OCI-LY1 (cell line): Measurements from ENCODE around the gene S100A7.

ENCODE experiments used
- H2AFZ ChIP-seq: fragments of 200-600 bp; sonication (generic), shearing (Covaris generic); 2 replicates; pipeline ENCODE4 v1.6.0; 2014; ENCODE audit warnings: antibody characterized with exemption, mild to moderate bottlenecking, low read length
- H3F3A ChIP-seq: fragments of 200-600 bp; sonication (generic), shearing (Covaris generic); 2 replicates; pipeline ENCODE4 v1.6.0; 2014; ENCODE audit warnings: mild to moderate bottlenecking, antibody characterized with exemption, low read length, moderate library complexity; ENCODE audit not compliant: insufficient read depth
- H3K27ac ChIP-seq: fragments of 200-600 bp; sonication (generic); 2 replicates; pipeline ENCODE4 v1.5.1; 2014; ENCODE audit warnings: low read length, mixed run types, mild to moderate bottlenecking, low read depth; ENCODE audit not compliant: poor library complexity, severe bottlenecking
- H3K27me3 ChIP-seq: fragments of 200-600 bp; sonication (generic); 2 replicates; pipeline ENCODE4 v1.6.0; 2014; ENCODE audit warnings: antibody characterized with exemption, mild to moderate bottlenecking, low read length, moderate library complexity; ENCODE audit not compliant: insufficient read depth
- H3K36me3 ChIP-seq: fragments of 200-600 bp; sonication (generic); 2 replicates; pipeline ENCODE4 v1.6.1; 2014; ENCODE audit warnings: mild to moderate bottlenecking, antibody characterized with exemption, low read length, moderate library complexity, mixed read lengths; ENCODE audit not compliant: insufficient read depth
- H3K4me1 ChIP-seq: fragments of 200-600 bp; sonication (generic); 2 replicates; pipeline ENCODE4 v1.5.1; 2014; ENCODE audit warnings: mild to moderate bottlenecking, low read length, moderate library complexity; ENCODE audit not compliant: insufficient read depth, severe bottlenecking
- H3K4me2 ChIP-seq: fragments of 200-600 bp; sonication (generic), shearing (Covaris generic); 2 replicates; pipeline ENCODE4 v1.6.1; 2014; ENCODE audit warnings: low read length
- H3K4me3 ChIP-seq: fragments of 200-600 bp; sonication (generic); 2 replicates; pipeline ENCODE4 v1.5.1; 2014; ENCODE audit warnings: low read length, low read depth, mild to moderate bottlenecking, mixed read lengths; ENCODE audit not compliant: poor library complexity, severe bottlenecking
- H3K79me2 ChIP-seq: fragments of 200-600 bp; shearing (Covaris generic); 2 replicates; pipeline ENCODE4 v1.6.1; 2016; ENCODE audit warnings: mixed run types, low read length, mixed read lengths; ENCODE audit not compliant: insufficient read depth
- H3K9ac ChIP-seq: fragments of 200-600 bp; sonication (generic), shearing (Covaris generic); 2 replicates; pipeline ENCODE4 v1.6.1; 2014; ENCODE audit warnings: mild to moderate bottlenecking, low read length, mixed read lengths
- H3K9me2 ChIP-seq: fragments of 200-600 bp; sonication (generic), shearing (Covaris generic); 2 replicates; pipeline ENCODE4 v1.6.1; 2014; ENCODE audit warnings: low read depth, mild to moderate bottlenecking, low read length, mixed read lengths
- H3K9me3 ChIP-seq: fragments of 200-600 bp; shearing (Covaris generic); 2 replicates; pipeline ENCODE4 v1.6.1; 2014; ENCODE audit warnings: low read length, mixed read lengths
- H4K20me1 ChIP-seq: fragments of 200-600 bp; sonication (generic), shearing (Covaris generic); 2 replicates; pipeline ENCODE4 v1.6.0; 2016; ENCODE audit warnings: mild to moderate bottlenecking, low read length; ENCODE audit not compliant: insufficient read depth
- CTCF ChIP-seq: fragments of 200-600 bp; sonication (generic), shearing (Covaris generic); IDR thresholded peaks from 2 replicates; pipeline ENCODE4 v1.5.1; 2017; ENCODE audit warnings: mild to moderate bottlenecking, antibody characterized with exemption, low read length, moderate library complexity, mixed read lengths
- EZH2 ChIP-seq: fragments of 200-600 bp; sonication (generic), shearing (Covaris generic); IDR thresholded peaks from 2 replicates; pipeline ENCODE4 v1.8.0; 2017; ENCODE audit warnings: borderline replicate concordance, mixed run types, mild to moderate bottlenecking, antibody characterized with exemption, low read length, moderate library complexity, mixed read lengths

The S100A7 gene

GRCh38 chr1:153483776-153484175 is 23.3 kb upstream of the S100A7 start:
- no peaks in the 10 kb centered on the region for H4K20me1 ChIP-seq
- no peaks in the 10 kb centered on the region for H3K36me3 ChIP-seq
- TF ChIP-seq EZH2 (no peak), CTCF (no peak)
- H3K4me1 ChIP-seq, result no peaks in the 10 kb centered on the region
- H3K27ac ChIP-seq, result no peak overlapping the region
- no peak overlapping the region for H3K4me3 ChIP-seq
- no peak overlapping the region for H2AFZ ChIP-seq
- no peaks in the 10 kb centered on the region for H3K79me2 ChIP-seq
- H3K4me2 ChIP-seq, result no peak overlapping the region
- H3F3A ChIP-seq, result no peaks in the 10 kb centered on the region
- H3K9me2 ChIP-seq, result no peaks in the 10 kb centered on the region
- H3K27me3 ChIP-seq, result no peaks in the 10 kb centered on the region
- no peaks in the 10 kb centered on the region for H3K9me3 ChIP-seq
- no peak overlapping the region for H3K9ac ChIP-seq

- Histone ChIP-seq H3K9ac (no peak overlapping the region), H4K20me1 (no peaks in the 10 kb centered on the region), H3K79me2 (no peaks in the 10 kb centered on the region), H3K36me3 (no peaks in the 10 kb centered on the region), H3K9me2 (no peaks in the 10 kb centered on the region), H3F3A (no peaks in the 10 kb centered on the region), H3K27ac (no peak overlapping the region), H3K4me2 (no peak overlapping the region), H3K4me1 (no peaks in the 10 kb centered on the region), H3K9me3 (no peaks in the 10 kb centered on the region), H3K4me3 (no peak overlapping the region), H3K27me3 (no peaks in the 10 kb centered on the region), H2AFZ (no peak overlapping the region)
- no peak for TF ChIP-seq CTCF
Measured at GRCh38 chr1:153481124-153481523, 20.7 kb upstream of the S100A7 start.

GRCh38 chr1:153478692-153479618 is 18.5 kb upstream of the S100A7 start:
- no peak overlapping the region for H3K27ac ChIP-seq
- H4K20me1 ChIP-seq, result no peaks in the 10 kb centered on the region
- no peaks in the 10 kb centered on the region for H3K9me3 ChIP-seq
- H3F3A ChIP-seq, result no peaks in the 10 kb centered on the region
- H3K4me2 ChIP-seq, result no peak overlapping the region
- no peaks in the 10 kb centered on the region for H3K9me2 ChIP-seq
- no peaks in the 10 kb centered on the region for H3K27me3 ChIP-seq
- no peaks in the 10 kb centered on the region for H3K4me1 ChIP-seq
- H3K36me3 ChIP-seq, result no peaks in the 10 kb centered on the region
- no peak overlapping the region for H3K9ac ChIP-seq
- H2AFZ ChIP-seq, result no peak overlapping the region
- TF ChIP-seq CTCF (no peak), EZH2 (no peak)
- H3K79me2 ChIP-seq, result no peaks in the 10 kb centered on the region
- H3K4me3 ChIP-seq, result no peak overlapping the region
